K562 (cell line): ENCODE data around the gene ETDC. TPM values are rescaled to one million over a fixed set of nuclear protein-coding genes. Genes with fewer than 3 reads are reported as not detected.
"Not testable (repeated sequence)": the region's sequence is repeated elsewhere in the genome, so short reads cannot be mapped to it uniquely, and the experiment has no call there.

ENCODE experiments used
- ATAC-seq: fragments of 200-7000 bp; cut with Tn5 transposase; 3 replicates; pipeline ENCODE4 v1.9.1; 2020; ENCODE audit warnings: moderate library complexity
- BruUV-seq: library from RNA; stranded (reverse); fragments of 400-500 nt; replicated peaks from 2 replicates; lab custom pipeline; 2021; lab: Mats Ljungman, UMichigan
- CTCF ChIA-PET: fragments of 300-600 bp; formaldehyde crosslinking; extraction: SDS; loops from one replicate; lab custom pipeline; 2021; ENCODE audit warnings: low intra/inter-chr PET ratio; lab: Yijun Ruan, JAX
- POLR2A ChIA-PET: fragments of 300-600, 350-650 bp; sonication (Branson Sonifier 250); formaldehyde crosslinking; extraction: SDS; loops from one replicate; lab custom pipeline; 2021; ENCODE audit warnings: antibody characterized with exemption, inconsistent platforms; lab: Yijun Ruan, JAX
- DNase-seq, 4 experiments: peaks; one replicate each; pipeline versions ENCODE4 v3.0.0 to v3.0.0-alpha.2; 2011 to 2018; ENCODE audit warnings: low spot score in 3 of 4, mixed read lengths in 3 of 4; ENCODE audit errors: extremely low read depth in 1 of 4
- FAIRE-seq: peaks from 2 replicates; lab custom pipeline; 2011; peaks lifted over from hg19 to GRCh38; lab: Jason Lieb, UNC
- H2AFZ ChIP-seq: 2 replicates; pipeline ENCODE4 v1.6.0; 2011; ENCODE audit warnings: low read depth, low read length, control low read depth, inconsistent platforms
- H3K27ac ChIP-seq: fragments of 200-600 bp; 3 replicates; pipeline ENCODE4 v1.8.0; 2011; ENCODE audit warnings: low read depth, mild to moderate bottlenecking, control low read depth, inconsistent platforms, low read length, moderate library complexity, mixed read lengths; ENCODE audit errors: extremely low read depth
- H3K27me3 ChIP-seq, 2 experiments: fragments of 300-600 bp in 1 of 2; 2 replicates in 1 of 2; 3 replicates in 1 of 2; pipeline versions ENCODE4 v1.6.0 to v1.8.0; 2011; ENCODE audit warnings: inconsistent platforms in 2 of 2, low read length in 2 of 2, mild to moderate bottlenecking in 1 of 2, mixed read lengths in 1 of 2, moderate library complexity in 1 of 2; ENCODE audit not compliant: control insufficient read depth in 2 of 2, insufficient read depth in 2 of 2
- H3K36me3 ChIP-seq: fragments of 300-600 bp; 3 replicates; pipeline ENCODE4 v1.8.0; 2011; ENCODE audit warnings: mild to moderate bottlenecking, low read length, inconsistent platforms; ENCODE audit not compliant: control insufficient read depth, insufficient read depth
- H3K4me1 ChIP-seq, 2 experiments: fragments of 200-600 bp in 1 of 2; replicated peaks in 1 of 2; 2 replicates in 1 of 2; 3 replicates in 1 of 2; pipeline versions ENCODE4 v1.5.1 to v1.8.0; 2011; ENCODE audit warnings: inconsistent platforms in 2 of 2, low read length in 2 of 2, mild to moderate bottlenecking in 1 of 2, mixed read lengths in 1 of 2, moderate library complexity in 1 of 2; ENCODE audit not compliant: control insufficient read depth in 2 of 2, insufficient read depth in 2 of 2
- H3K4me2 ChIP-seq: 2 replicates; pipeline ENCODE4 v1.6.1; 2011; ENCODE audit warnings: low read length, control low read depth, inconsistent platforms, mixed read lengths; ENCODE audit not compliant: insufficient read depth
- H3K4me3 ChIP-seq: fragments of 200-600 bp; sonication (generic), shearing (Covaris generic); 2 replicates; pipeline ENCODE4 v1.5.1; 2016; ENCODE audit warnings: control low read depth, inconsistent platforms
- H3K79me2 ChIP-seq: fragments of 200-600 bp; 3 replicates; pipeline ENCODE4 v1.8.0; 2011; ENCODE audit warnings: low read length, inconsistent platforms; ENCODE audit not compliant: control insufficient read depth, insufficient read depth
- H3K9ac ChIP-seq, 2 experiments: 2 replicates each; pipeline versions ENCODE4 v1.6.0 to v1.6.1; 2011; ENCODE audit warnings: low read depth in 2 of 2, low read length in 2 of 2, control low read depth in 1 of 2, inconsistent platforms in 1 of 2, mild to moderate bottlenecking in 1 of 2, mixed read lengths in 1 of 2; ENCODE audit not compliant: insufficient read depth in 1 of 2
- H3K9me1 ChIP-seq: one replicate; pipeline ENCODE4 v1.6.0; 2011; ENCODE audit warnings: inconsistent platforms, mild to moderate bottlenecking, low read length, moderate library complexity; ENCODE audit not compliant: control insufficient read depth, insufficient read depth
- H3K9me3 ChIP-seq: replicated peaks from 2 replicates; pipeline ENCODE4 v1.5.1; 2011; ENCODE audit warnings: low read depth, low read length, inconsistent platforms; ENCODE audit not compliant: control insufficient read depth, insufficient read depth
- H4K20me1 ChIP-seq: replicated peaks from 2 replicates; pipeline ENCODE4 v1.6.1; 2011; ENCODE audit warnings: low read length, inconsistent platforms, mixed read lengths; ENCODE audit not compliant: control insufficient read depth, insufficient read depth
- MEIS2 ChIP-seq: fragments of 450-650 bp; IDR thresholded peaks from 2 replicates; pipeline ENCODE4 v1.6.1; 2014; ENCODE audit warnings: mild to moderate bottlenecking; ENCODE audit not compliant: partially characterized antibody
- TAF9B ChIP-seq: fragments of 450-650 bp; IDR thresholded peaks from 2 replicates; pipeline ENCODE4 v1.6.1; 2018; ENCODE audit warnings: mild to moderate bottlenecking; ENCODE audit not compliant: partially characterized antibody
- WGBS: fragments of 100-300 bp; shearing (Covaris generic); methylation state at CpG from one replicate; pipeline ENCODE4 v1.1.6; 2016; ENCODE audit warnings: low coverage, mixed read lengths; ENCODE audit not compliant: insufficient coverage; ENCODE audit errors: missing lambda C conversion rate; 5-methylcytosine and 5-hydroxymethylcytosine counted together
- in situ Hi-C: fragments of 300-500 bp; cut with MboI; formaldehyde crosslinking; loops from 4 replicates; pipeline ENCODE4 v1.15.0; 2018; ENCODE audit warnings: inconsistent platforms, mixed read lengths
- intact Hi-C: fragments of 100-400 bp; cut with micrococcal nuclease; formaldehyde crosslinking; loops from 2 replicates; pipeline ENCODE4 v1.14.2; 2022
- polyA plus RNA-seq, 8 experiments: library from polyadenylated mRNA; depleted of rRNA in 4 of 8; stranded (reverse) in 5 of 8; unstranded in 3 of 8; fragments of >200 nt; fragmentation: Nextera tagmentation in 2 of 8; fragmentation: Illumina TruSeq in 1 of 8; extraction: Ambion mirVana in 2 of 8; extraction: Trizol in 1 of 8; gene quantifications; 2 replicates each; pipeline versions ENCODE4 v1.2.1 to v1.2.3, GENCODE V29; 2011 to 2014; ENCODE audit warnings: inconsistent platforms in 1 of 8, missing spikeins in 1 of 8
- total RNA-seq, 7 experiments: library from RNA; depleted of rRNA in 6 of 7; stranded (reverse); fragments of >200 nt in 6 of 7; fragmentation: Illumina TruSeq in 2 of 7; extraction: Trizol in 2 of 7; gene quantifications; 2 replicates each; pipeline versions ENCODE4 v1.2.1 to v1.2.3, GENCODE V29; 2011 to 2021; ENCODE audit warnings: low replicate concordance in 1 of 7
- TF ChIP-seq, protein P1 (sequence below), 2 experiments: fragments of 450-650 bp in 1 of 2; sonication (generic) in 1 of 2; formaldehyde crosslinking in 1 of 2; IDR thresholded peaks; 2 replicates each; pipeline versions ENCODE4 v1.7.1 to v1.9.0; 2016 to 2022; ENCODE audit warnings: inconsistent platforms in 1 of 2, mild to moderate bottlenecking in 1 of 2, missing genetic modification reagents in 1 of 2

The ETDC gene
- total and polyA plus RNA-seq, 9 of the 15 experiments (the other 6 are each of a cell fraction or from before 2014, with no cell fraction given) = not detected

DNA sequence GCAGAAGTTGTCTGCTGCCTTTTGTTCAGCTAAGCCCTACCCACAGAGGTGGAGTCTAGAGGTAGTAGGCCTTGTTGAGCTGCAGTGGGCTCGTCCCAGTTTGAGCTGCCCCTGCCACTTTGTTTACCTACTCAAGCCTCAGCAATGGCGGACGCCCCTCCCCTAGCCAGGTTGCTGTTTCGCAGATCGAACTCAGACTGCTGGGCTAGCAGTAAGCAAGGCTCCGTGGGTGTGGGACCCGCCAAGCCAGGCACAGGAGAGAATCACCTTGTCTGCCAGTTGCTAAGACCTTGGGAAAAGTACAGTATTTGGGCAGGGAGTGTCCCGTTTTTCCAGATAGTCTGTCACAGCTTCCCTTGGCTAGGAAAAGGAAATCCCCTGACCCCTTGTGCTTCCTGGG is 45.9 kb upstream of the ETDC start:
- H3K9ac ChIP-seq, intact Hi-C loops, H3K36me3 ChIP-seq, CTCF ChIA-PET, H4K20me1 ChIP-seq, BruUV-seq, H3K9me1 ChIP-seq, H3K4me2 ChIP-seq, H2AFZ ChIP-seq, H3K9me3 ChIP-seq, in situ Hi-C loops, ATAC-seq, FAIRE-seq, H3K79me2 ChIP-seq, H3K4me1 ChIP-seq, H3K4me3 ChIP-seq, H3K27ac ChIP-seq, POLR2A ChIA-PET, DNase-seq, H3K27me3 ChIP-seq: not testable (repeated sequence)
- WGBS = 4% methylated on average over 8 of the region's 8 CpGs

DNA sequence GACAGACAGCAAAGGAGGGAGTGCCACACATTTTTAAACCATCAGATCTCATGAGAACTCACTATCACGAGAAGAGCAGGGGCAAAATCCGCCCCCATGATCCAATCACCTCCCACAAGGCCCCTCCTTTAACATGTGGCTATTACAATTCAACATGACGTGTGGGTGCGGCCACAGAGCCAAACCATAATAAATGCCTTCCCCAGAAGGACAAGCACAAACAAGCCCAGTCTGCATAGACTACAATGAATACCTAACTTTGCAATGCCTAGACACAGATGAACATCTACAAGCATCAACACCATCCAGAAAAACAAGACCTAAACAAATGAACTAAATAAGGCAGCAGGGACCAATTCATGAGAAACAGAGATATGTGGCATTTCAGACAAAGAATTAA is 45.1 kb upstream of the ETDC start:
- ChIA-PET POLR2A (no interaction called here), CTCF (no interaction called here)
- Histone ChIP-seq H3K4me1 (no peaks in the 10 kb centered on the region), H3K9me1 (no peaks in the 10 kb centered on the region), H3K9me3 (no peaks in the 10 kb centered on the region; the same call in 1 of the 2 replicates), H3K36me3 (no peaks in the 10 kb centered on the region), H4K20me1 (no peaks in the 10 kb centered on the region), H3K4me3 (no peak overlapping the region), H2AFZ (no peak overlapping the region), H3K27ac (no peak overlapping the region), H3K79me2 (no peaks in the 10 kb centered on the region), H3K27me3 (no peaks in the 10 kb centered on the region), H3K9ac (no peak overlapping the region), H3K4me2 (no peak overlapping the region)
- TF ChIP-seq, protein P1, sequence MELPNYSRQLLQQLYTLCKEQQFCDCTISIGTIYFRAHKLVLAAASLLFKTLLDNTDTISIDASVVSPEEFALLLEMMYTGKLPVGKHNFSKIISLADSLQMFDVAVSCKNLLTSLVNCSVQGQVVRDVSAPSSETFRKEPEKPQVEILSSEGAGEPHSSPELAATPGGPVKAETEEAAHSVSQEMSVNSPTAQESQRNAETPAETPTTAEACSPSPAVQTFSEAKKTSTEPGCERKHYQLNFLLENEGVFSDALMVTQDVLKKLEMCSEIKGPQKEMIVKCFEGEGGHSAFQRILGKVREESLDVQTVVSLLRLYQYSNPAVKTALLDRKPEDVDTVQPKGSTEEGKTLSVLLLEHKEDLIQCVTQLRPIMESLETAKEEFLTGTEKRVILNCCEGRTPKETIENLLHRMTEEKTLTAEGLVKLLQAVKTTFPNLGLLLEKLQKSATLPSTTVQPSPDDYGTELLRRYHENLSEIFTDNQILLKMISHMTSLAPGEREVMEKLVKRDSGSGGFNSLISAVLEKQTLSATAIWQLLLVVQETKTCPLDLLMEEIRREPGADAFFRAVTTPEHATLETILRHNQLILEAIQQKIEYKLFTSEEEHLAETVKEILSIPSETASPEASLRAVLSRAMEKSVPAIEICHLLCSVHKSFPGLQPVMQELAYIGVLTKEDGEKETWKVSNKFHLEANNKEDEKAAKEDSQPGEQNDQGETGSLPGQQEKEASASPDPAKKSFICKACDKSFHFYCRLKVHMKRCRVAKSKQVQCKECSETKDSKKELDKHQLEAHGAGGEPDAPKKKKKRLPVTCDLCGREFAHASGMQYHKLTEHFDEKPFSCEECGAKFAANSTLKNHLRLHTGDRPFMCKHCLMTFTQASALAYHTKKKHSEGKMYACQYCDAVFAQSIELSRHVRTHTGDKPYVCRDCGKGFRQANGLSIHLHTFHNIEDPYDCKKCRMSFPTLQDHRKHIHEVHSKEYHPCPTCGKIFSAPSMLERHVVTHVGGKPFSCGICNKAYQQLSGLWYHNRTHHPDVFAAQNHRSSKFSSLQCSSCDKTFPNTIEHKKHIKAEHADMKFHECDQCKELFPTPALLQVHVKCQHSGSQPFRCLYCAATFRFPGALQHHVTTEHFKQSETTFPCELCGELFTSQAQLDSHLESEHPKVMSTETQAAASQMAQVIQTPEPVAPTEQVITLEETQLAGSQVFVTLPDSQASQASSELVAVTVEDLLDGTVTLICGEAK (IDR thresholded peaks at IDR 0.05) = no peak
- TF ChIP-seq, protein P1 (CRISPR knock-in tag; IDR thresholded peaks at IDR 0.05) = no peak
- TF ChIP-seq MEIS2 (no peak), TAF9B (no peak)
- no TSS peak for BruUV-seq
- DNase-seq (no peak), ATAC-seq (no peak), FAIRE-seq (no peak)
- intact Hi-C loops (no loop called here), in situ Hi-C loops (no loop called here)
- WGBS = 0% methylated on average over 4 of the region's 4 CpGs
